Dedifferentiated amniotic fluid mesenchymal stem cell (primary cell): ENCODE results near the gene LCORL.
"Not testable (repeated sequence)": the region's sequence is repeated elsewhere in the genome, so short reads cannot be mapped to it uniquely, and the experiment has no call there.

ENCODE experiments used
- DNase-seq: peaks from one replicate; pipeline ENCODE4 v3.0.0-alpha.2; 2016; ENCODE audit errors: extremely low spot score

LCORL gene

DNA sequence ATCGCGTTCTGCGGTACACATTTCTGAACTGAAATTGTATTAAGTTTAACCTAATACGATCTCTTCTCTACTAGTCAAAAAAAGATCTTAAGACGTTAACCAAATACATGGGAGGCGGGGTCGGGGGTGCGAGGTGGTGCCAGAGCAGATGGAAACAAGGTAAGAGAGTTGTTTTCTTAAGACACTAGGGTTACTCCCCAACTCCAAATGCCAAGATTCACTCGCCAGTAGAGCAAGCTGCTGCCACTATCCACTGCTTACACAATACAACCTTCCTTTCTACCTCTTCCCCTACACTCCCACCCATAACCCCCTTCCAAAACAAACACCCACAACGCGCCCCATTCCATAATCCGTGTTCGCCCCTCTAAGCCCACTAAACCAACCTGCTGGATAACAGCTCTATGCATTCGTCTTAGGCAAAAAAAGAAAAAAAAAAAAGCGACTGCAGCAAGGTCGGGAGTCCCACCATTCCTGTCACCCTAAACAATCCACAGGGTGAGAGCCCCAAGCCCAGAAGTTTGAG lies 1.3 kb downstream of the LCORL start:
- DNase-seq: no peak

DNA sequence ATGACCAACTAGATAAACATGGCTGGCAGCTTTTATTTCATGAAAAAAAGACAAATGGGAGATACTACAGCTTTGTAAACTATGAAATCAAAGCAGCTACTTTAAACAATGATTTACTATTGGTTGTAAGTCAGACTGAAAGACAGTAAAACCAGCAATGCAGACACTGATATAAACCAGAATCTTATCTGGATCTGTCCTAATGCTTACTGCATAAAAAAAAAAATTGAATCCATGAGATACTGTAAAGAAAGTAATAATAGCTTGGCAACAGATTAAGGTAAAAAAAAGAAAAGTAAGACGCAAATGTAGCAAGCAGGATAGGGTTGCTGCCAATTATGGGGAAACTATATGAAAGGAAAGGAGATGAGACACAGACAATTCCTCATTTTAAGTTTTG lies 7.3 kb downstream of the LCORL start:
- no peak for DNase-seq

DNA sequence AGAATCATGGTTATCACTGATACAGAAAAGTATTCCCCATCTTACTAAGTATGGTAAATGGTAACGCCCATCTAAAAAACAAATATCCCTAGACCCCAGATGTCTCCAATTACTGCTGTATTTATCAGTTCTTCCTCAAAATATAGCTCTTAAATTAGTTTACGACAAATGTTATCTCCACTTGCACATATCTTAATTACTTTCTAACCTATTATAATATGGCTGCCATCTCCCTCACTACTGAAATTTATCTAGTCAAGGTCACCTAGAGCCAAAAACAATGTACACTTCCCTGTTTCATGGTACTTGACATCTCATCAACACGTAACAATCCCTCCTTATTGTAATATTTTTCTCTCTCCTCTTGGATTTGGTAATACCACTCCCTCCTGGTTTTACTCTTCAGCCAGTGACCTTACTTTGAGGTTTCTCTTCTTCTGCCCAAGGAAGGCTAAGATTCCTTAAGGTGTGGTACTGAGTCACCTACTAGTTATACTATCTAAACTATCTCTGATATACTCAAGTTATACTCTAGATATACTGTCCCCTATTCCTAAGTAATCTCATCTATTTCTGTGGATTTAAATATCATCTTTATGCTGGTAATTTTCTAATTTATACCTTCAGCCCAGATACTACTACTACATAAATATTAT lies 8.6 kb downstream of the LCORL start:
- no peak for DNase-seq

DNA sequence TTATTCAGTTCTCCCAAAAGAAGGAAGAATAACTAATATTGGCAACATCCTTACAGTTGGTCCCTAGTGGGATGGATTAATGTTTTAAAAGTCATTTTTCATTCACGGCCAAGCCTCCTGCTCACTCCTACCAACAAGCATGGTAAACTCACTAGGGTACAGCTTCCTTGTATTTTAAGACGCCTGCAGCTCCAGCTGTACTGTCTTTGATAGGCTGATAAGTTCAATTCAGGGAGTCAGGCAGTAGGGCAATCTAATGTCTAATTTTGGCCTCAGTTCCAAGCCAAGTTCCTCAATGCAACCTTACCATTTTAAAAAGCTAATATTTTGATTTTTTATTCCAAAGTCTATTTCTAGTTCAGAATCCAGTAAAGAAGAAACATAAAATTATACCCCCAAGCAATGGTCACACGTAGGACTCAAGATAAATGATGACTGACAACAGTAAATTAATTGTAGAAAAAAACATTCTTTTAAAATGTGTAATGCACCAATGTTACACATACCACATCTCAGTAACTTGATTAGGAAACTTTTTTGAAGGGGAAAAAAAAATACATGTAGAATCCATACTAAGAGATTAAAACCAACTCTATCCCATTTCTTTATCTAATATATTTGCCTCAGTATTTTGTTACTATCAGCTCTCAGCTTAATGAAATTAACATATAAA lies 9.3 kb downstream of the LCORL start:
- no peak for DNase-seq

DNA sequence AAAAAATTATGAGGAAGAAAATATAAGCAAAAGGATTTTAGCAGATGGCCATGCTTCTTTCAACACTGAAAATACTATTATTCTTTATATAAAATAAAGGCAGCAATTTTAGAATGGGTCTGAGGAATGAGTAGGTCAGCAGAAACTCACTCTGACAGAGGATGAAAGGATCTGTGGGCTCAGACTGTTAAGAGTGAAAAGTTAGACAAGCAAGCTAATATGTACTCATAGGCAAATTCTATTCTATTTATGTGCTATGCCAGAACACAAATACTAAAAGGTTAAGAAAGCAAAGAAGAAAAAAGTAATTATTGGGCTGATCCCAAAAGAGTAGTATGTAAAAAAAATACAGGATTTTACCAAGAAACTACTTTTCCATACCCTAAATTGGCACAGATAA lies 13.9 kb downstream of the LCORL start:
- DNase-seq: no peak

DNA sequence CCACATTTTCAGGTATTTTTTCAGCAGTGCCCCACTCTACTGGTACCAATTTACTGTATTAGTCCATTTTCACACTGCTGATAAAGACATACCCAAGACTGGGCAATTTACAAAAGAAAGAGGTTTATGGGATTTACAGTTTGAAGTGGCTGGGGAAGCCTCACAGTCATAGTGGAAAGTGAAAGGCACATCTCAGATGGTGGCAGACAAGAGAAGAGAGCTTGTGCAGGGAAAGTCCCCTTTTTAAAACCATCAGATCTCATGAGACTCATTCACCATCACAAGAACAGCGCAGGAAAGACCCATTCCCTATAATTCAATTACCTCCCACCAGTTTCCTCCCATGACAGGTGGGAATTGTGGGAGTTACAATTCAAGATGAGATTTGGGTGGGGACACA lies 15.1 kb downstream of the LCORL start:
- DNase-seq: not testable (repeated sequence)

DNA sequence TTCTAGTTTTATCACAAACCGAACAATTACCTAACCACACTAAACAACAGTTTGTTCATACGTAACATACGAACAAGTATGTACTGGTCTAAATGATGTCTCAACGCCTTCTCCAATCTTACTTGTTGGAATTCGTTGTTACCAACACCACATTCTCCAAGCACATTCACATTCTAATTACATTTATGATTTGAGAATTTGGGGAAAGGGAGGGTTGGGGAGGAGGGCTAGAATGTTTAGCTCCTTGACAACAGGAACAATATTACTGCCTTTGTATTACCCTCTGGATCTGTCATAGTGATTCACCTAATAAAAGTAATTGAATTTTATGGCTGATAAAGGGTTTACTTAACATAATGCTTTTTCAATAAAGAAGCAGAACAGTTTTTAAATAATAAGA lies 24.4 kb downstream of the LCORL start:
- DNase-seq: no peak

DNA sequence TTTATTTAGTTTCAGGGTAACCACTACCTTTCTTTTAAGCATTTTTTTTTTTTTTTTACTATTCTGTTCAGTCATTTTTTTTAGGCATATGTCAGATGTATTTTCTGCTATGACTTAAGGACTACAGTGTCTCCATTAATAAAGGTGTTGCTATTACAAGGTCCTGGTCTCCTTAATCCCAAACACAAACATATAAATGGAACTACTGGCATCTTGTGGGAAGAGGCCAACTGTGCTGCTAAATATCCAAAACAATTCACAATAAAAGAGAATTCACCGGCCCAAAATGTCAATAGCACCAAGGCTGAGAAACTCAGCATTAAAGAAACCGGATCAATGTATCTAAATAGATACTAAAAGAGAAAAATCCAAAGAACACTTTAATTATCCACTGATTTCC lies 26.4 kb downstream of the LCORL start:
- DNase-seq: no peak

DNA sequence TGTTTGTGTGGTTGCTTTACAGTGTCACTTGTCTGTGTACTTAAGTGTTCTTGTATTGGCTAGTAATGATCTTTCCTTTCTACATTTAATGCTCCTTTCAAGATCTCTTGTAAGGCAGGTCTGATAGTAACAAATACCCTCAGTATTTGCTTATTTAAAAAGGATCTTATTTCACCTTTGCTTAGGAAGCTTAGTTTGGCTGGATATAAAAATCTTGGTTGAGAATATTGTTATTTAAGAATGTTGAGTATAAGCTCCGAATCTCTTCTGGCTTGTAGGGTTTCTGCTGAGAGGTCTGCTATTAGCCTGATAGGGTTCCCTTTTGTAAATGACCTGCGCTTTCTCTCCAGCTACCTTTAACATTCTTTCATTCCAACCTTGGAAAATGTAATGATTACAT lies 35.7 kb downstream of the LCORL start:
- no peak for DNase-seq

DNA sequence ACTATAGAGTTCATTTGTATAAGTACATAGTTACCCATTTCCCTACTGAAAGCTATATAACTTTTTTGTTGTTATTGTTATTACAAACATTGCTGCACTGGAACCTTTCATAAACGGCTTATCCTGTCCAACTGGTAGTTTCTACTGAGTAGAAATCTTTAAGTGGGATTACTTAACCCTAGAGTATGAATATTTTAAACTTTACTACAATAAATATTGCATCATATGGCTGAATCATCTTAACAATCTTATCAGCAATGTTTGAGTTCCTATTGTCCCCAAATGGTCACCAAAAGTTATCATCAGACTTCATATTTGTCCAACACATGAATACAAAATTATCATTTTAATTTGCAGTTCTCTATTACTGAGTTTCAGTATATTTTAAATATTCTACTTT lies 40.5 kb downstream of the LCORL start:
- no peak for DNase-seq

DNA sequence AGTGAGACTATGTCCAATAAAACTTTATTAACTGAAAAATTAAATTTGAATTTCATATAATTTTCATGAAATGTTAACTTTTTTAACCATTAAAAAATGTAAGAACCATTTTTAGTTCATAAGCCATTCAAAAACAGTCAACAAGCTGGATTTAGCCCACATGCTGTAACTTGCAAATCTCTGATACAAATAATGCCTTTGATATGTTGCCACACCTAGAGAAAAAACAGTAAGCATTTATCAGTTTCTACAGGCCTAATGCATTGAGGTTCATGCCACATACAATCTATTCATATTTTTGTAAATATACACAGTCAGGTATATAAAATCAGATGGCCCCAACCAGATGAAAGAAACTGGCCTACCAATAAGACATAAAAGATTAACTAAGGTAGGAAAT lies 52.8 kb downstream of the LCORL start:
- DNase-seq: no peak

DNA sequence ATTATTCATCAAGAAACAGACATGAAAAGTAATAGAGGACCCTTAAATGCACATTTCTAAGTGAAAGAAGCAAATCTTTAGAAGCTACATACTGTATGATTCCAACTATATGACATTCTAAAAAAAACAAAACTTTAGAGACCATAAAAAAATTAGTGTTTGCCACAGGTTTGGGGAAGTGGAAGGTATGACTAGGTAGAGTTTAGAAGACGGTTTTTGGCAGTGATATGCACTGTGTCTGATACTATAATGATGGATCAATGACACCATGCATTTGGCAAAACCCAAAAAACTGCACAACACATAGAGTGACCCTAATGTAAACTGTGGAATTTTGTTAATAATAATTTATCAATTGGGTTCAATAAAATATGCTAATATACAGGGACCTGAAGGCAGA lies 54.5 kb downstream of the LCORL start:
- DNase-seq: no peak

DNA sequence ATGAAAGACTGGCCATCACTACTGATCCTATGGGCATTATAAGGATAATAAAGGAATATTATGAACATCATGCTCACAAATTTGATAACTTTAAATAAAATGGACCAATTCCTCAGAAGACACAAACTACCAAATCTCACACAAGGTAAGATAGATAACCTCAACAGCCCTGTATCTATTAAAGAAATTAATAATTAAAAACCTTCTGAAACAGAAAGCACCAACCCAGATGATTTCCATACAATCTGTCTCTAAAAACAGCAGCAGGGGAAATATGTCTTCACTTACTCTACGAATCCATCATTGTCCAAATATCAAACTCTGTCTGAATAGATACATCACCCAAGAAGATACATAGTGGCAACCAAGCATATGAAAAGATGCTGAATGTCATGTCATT lies 55.2 kb downstream of the LCORL start:
- DNase-seq: no peak

DNA sequence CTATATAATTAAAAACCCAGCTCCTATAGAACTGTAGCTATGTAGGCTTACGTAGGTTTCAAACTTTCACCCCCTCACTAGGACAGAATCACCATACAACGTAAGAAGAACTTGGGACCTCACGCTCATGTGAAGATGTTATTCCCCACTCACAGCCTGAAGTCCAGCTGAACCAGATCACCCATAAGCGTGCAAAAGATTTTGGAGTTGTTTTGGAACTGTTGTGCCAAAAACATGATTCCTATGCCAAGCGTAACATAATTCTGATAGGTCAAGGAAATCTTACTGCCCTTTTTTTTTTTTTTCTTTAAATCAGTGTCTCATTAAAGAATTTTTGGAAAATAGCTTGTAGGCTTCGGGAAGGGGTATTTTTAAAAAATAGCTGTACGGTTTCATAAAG lies 57.0 kb downstream of the LCORL start:
- DNase-seq: no peak

DNA sequence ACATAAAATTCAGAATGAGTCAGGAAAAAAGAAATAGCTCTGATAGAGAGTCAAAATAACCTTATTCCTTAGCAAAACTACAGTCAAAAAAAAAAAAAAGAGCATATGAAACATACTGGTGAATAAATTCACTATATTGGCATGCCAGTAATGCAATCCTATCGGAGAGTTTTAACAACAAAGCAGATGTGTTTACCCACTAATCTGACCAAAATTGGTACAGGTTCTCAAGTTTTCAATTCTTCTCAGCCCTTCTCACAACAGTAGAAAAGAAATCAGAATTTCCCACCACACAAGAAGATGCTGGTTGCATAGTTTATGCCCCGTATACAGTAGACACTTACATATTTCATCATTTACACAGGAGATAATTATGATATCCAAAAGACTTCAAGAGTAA lies 59.4 kb downstream of the LCORL start:
- DNase-seq: no peak

DNA sequence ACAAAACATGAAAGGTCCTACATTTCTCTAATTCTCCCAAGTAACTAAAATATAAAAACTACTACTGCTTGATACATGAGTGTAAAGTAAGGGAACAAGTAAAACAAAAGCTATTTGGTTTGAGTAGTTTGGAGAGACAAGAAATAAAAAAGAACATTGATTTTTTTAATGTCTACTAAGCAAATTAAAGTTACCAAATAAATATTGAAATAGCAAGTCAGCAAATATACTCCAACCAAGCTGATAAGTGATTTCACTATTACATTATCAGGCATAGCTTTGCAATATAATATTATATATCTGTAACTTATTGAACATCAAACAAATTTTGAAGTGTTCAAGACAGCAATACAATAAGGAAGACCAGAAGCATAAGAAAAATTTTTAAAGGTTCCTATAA lies 60.3 kb downstream of the LCORL start:
- no peak for DNase-seq

DNA sequence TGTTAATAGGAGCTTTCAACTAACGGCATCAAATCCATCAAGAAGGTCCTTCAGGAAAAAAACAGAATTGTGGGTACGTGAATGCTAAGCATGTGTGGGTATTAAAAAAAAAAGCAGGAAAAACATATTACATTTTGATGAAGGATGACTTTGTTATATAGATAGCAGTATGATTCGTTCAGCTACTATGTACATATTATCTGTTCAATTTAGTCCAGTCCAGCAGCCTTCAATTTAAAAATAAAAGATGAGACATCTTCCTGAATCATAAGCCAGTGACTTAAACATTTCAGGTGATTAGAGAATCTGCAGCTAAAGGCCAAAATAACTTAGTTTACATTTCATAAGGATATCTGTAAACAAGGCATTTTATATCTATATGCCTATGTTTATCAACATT lies 63.4 kb downstream of the LCORL start:
- no peak for DNase-seq

DNA sequence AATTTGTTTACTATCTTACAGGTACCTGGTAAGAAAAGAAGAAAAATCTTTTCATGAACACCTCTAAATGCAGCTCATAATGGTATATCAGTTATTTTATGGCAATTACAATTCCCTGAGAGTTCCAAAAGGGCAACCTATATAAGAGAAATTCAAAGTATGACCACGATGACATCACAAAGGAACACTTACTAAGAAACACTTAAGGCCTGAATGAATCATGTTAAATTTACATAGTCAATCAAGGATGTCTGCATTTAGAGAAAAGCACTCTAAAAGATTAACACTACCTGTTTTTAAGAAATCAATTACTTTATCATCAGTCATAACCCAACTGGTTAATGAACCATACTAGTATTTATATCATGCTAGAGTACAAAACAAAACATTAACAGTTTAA lies 63.9 kb downstream of the LCORL start:
- DNase-seq: no peak

DNA sequence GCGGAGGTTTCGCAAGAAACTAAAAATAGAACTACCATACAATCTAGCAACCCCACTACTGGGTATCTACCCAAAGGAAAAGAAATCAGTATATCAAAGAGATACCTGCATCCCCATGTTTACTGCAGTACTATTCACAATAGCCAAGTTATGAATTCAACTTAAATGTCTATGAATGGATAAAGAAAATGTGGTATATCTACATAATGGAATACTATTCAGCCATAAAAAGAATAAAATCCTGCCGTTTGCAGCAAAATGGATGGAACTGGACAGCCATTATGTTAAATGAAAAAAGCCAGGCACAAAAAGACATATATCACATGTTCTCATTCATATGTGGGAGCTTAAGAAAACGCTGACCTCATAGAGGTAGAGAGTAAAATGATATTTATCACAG lies 65.3 kb downstream of the LCORL start:
- DNase-seq: no peak

DNA sequence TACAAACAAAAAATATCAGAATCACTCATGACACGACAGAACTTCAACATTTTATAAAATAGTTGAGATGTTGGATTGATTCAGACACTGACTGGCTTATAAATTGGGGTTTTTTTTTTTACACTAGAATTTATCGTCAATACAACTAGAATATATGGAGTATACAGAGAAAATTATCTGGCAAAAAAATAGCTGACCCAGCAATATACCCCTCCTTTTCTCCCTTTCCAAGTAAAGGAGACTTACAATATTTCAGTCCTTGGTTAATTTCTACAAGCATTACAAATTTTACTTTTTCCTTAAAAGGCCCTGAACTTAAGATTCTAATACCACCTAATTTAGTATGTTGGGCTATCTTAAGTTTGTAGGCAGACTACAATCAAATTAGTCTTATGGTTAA lies 76.3 kb downstream of the LCORL start:
- no peak for DNase-seq

DNA sequence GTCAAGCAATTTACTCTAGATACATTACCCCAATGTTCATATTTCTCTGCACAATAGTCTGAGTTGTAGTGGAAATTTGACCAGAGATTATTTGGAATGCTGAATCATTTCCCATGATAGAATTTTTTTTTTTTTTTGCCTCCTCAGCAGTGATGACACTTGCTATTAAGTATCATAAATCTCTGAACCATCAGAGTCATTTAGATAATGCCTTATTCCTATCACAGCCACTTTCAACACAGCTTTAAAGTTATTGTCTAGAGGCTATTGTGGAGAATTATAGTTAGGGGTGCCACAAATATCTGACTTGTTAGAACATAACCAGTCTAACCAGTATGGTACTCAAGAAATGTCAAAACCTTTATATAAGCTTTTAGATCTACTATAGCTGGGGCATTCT lies 79.8 kb downstream of the LCORL start:
- no peak for DNase-seq

DNA sequence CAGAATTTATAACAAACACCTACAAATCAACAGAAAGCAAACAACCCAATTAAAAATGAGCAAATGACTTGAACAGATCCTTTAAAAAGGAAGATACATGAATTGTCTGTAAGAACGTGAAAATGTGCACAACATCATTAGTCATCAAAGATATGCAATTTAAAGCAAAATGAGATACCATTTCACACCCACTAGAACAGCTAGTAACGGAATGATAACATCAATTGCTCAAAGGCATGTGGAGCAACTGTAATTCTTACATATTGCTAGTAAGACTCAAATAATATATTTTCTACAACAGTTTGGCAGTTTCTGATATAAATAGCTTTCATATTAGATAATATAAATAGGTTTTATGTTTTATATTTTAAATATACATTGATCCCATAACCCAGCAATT lies 82.5 kb downstream of the LCORL start:
- no peak for DNase-seq

DNA sequence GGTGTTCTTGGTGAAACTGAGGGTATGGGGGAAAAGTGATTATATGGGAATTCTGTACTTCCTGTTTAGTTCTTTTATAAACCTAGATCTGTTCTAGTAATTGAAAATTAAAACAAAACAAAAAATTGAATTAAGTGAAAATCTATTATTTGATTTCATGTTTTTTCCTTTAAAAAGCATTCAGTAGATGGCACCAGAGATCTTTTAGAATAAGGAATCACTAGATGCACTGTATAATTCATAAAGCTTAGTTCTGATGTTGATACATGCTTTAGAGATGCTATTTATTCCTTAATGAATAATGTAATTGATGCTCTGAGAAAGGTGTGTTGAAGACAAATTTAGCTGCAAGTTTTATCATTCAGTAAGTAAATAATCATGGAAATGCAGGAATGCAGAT lies 87.3 kb downstream of the LCORL start:
- no peak for DNase-seq

DNA sequence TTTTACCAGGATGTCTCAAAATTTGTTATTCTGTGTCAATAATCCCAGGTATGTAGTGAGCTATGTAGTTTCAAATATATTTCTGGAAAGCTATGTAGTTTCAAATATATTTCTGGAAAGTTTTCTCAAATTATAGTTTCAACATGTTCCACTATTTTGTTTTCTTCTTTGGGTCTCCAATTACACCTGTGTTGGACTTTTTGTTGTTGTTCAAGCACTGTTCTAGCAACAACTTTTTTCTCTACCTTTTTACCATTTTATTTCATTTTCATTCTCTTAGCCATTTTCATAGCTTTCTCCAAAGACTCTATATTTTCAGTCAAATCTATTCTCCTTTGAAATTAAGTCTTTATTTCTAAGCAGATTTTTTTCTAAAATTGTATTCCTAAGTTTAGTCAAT lies 88.4 kb downstream of the LCORL start:
- DNase-seq: no peak
